ENCODE results near the gene CAMK2N2. TPM values are rescaled to one million over a fixed set of nuclear protein-coding genes. Genes with fewer than 3 reads are reported as not detected.

CAMK2N2 gene
- total and polyA plus RNA-seq, 2 experiments from 2014 or later = 0.27 TPM; not detected in 1

DNA sequence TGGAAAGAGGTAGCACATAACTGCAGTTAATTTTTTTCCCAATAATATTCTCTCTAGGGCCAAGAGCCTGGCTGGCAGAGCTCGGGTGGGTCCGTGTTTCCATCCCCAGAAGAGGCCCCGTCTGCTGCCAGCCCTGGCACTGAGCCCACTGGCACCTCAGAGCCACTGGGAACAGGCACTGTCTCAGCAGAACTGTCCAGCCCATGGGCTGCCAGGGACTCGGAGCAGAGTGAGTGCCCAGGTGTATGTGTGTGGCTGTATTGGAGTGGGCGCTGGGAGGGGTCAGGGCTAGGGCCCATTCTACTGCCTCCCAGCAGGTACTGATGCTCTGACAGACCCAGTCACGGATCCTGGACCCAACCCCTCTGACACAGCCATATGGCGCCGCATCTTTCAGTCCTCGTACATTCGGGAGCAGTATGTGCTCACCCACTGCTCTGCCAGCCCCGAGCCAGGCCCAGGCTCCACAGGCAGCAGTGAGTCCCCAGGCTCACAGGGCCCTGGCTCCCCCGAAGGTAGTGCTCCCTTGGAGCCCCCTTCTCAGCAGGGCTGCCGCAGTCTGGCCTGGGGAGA lies 23.0 kb downstream of the CAMK2N2 start:
- H3K4me1 ChIP-seq (ENCODE audit: low read depth) = no peaks in the 10 kb centered on the region
- no peak overlapping the region for H3K4me3 ChIP-seq
- TF ChIP-seq, protein P1, sequence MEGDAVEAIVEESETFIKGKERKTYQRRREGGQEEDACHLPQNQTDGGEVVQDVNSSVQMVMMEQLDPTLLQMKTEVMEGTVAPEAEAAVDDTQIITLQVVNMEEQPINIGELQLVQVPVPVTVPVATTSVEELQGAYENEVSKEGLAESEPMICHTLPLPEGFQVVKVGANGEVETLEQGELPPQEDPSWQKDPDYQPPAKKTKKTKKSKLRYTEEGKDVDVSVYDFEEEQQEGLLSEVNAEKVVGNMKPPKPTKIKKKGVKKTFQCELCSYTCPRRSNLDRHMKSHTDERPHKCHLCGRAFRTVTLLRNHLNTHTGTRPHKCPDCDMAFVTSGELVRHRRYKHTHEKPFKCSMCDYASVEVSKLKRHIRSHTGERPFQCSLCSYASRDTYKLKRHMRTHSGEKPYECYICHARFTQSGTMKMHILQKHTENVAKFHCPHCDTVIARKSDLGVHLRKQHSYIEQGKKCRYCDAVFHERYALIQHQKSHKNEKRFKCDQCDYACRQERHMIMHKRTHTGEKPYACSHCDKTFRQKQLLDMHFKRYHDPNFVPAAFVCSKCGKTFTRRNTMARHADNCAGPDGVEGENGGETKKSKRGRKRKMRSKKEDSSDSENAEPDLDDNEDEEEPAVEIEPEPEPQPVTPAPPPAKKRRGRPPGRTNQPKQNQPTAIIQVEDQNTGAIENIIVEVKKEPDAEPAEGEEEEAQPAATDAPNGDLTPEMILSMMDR (IDR thresholded peaks at IDR 0.05; ENCODE audit: low read depth, low read length) = no peak
- no peaks in the 10 kb centered on the region for H3K9me3 ChIP-seq (ENCODE audit: low read depth)
- peaks cover 4% of the 10 kb centered on the region for H3K36me3 ChIP-seq
- H3K27me3 ChIP-seq = peaks cover 55% of the 10 kb centered on the region
- no peak for DNase-seq (ENCODE audit: low read depth in 1 of 2, low spot score in 1 of 2)
- no peak overlapping the region for H3K27ac ChIP-seq

DNA sequence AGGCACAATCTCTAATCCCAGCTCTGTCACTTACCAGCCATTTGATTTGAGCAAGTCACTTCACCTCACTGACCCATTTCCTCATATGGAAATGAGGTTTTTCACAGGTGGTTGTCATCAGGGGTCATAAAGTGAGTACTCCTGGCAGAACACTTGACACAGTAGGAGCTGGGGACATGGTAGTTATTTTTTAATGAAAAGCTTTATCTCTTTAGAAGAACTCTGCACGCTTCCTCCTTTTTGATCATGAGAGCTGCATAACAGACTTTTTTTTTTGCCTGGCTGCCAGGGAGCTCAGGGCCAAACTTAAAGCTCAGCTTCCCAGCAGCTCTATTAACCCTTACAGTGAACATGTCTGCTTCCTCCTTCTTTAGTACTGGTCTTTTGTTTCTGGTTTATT lies 23.5 kb downstream of the CAMK2N2 start:
- Histone ChIP-seq H3K9me3 (ENCODE audit: low read depth) (no peaks in the 10 kb centered on the region), H3K4me1 (ENCODE audit: low read depth) (no peaks in the 10 kb centered on the region), H3K27me3 (peaks cover 60% of the 10 kb centered on the region), H3K4me3 (no peak overlapping the region), H3K27ac (no peak overlapping the region), H3K36me3 (no peaks in the 10 kb centered on the region)
- DNase-seq (ENCODE audit: low read depth in 1 of 2, low spot score in 1 of 2) = no peak
- TF ChIP-seq, protein P1 (IDR thresholded peaks at IDR 0.05; ENCODE audit: low read depth, low read length) = no peak

DNA sequence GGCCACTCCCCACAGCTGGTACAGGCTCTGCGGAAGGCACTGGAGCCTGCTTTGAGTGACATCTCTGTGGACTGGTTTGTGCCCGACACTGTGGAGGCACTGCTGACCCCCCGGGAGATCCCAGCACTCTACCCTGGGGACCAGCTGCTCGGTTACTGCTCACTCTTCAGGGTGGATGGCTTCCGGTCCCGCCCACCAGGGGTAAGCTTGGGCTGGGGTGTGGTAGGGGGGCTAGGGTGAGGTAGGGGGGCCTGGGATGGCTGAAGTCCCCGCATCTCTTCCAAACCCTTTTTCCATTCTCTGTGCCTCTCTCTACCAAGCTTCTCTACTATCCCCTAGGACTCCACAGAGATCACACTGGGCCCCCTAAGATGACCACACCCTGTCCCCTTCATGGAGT lies 24.1 kb downstream of the CAMK2N2 start:
- H3K4me1 ChIP-seq (ENCODE audit: low read depth) = no peaks in the 10 kb centered on the region
- peaks cover 65% of the 10 kb centered on the region for H3K27me3 ChIP-seq
- no peak for DNase-seq (ENCODE audit: low read depth in 1 of 2, low spot score in 1 of 2)
- no peaks in the 10 kb centered on the region for H3K36me3 ChIP-seq
- TF ChIP-seq, protein P1 (IDR thresholded peaks at IDR 0.05; ENCODE audit: low read depth, low read length) = no peak
- H3K4me3 ChIP-seq = no peak overlapping the region
- H3K9me3 ChIP-seq (ENCODE audit: low read depth) = no peaks in the 10 kb centered on the region
- H3K27ac ChIP-seq = no peak overlapping the region

DNA sequence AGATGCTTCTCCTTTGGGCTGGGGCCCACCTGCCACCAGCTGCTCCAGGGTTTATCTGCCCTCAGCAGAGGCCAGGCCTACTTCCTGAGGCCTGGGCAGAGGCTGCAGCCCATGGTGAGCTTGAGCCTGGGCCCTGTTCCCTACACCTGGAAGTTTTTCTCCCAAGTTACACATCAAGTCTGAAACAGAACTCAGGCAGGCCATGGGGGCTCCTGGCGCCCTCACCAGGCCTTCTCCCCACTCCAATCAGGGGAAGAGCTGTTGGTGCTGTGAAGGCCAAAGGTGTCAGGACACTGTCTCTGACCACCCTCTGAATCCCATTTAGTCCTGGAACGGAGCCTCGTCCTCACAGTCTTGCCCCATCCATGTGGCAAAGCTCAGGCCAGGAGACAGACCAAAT lies 24.7 kb downstream of the CAMK2N2 start:
- Histone ChIP-seq H3K9me3 (ENCODE audit: low read depth) (no peaks in the 10 kb centered on the region), H3K27ac (no peak overlapping the region), H3K4me1 (ENCODE audit: low read depth) (no peaks in the 10 kb centered on the region), H3K36me3 (no peaks in the 10 kb centered on the region), H3K27me3 (peaks cover 65% of the 10 kb centered on the region), H3K4me3 (no peak overlapping the region)
- no peak for DNase-seq (ENCODE audit: low read depth in 1 of 2, low spot score in 1 of 2)
- TF ChIP-seq, protein P1 (IDR thresholded peaks at IDR 0.05; ENCODE audit: low read depth, low read length) = no peak

DNA sequence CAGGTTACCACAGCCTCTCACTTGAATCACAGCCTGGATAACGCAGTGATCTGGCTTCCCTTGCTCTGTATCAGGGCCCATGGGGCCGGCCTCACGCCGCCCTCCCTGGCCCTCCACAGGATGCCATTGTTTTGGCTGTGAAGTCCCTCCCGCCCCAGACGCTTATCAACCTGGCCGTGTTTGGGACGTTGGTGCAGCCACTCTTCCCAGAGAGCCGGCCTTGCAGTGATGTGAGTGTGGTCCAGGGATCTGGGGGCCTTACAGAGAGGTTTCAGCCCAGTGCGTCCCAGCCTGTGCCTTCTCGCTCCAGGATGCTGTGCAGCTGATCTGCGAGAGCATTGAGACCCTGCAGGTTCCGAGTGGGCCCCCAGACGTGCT lies 25.3 kb downstream of the CAMK2N2 start:
- Histone ChIP-seq H3K4me3 (no peak overlapping the region), H3K36me3 (no peaks in the 10 kb centered on the region), H3K27me3 (peaks cover 65% of the 10 kb centered on the region), H3K4me1 (ENCODE audit: low read depth) (no peaks in the 10 kb centered on the region), H3K9me3 (ENCODE audit: low read depth) (no peaks in the 10 kb centered on the region), H3K27ac (no peak overlapping the region)
- DNase-seq (ENCODE audit: low read depth in 1 of 2, low spot score in 1 of 2) = no peak
- TF ChIP-seq, protein P1 (IDR thresholded peaks at IDR 0.05; ENCODE audit: low read depth, low read length) = no peak
